Skeletal muscle satellite cell (primary cell): ENCODE measurements around the gene TRIO.

Experiments
- H3K27me3 ChIP-seq: 2 replicates; pipeline ENCODE4 v1.7.0; 2013; ENCODE audit warnings: low read length; ENCODE audit not compliant: control insufficient read depth, insufficient read depth
- H3K36me3 ChIP-seq: 2 replicates; pipeline ENCODE4 v1.7.0; 2013; ENCODE audit warnings: mild to moderate bottlenecking, control low read depth, low read length; ENCODE audit not compliant: insufficient read depth
- H3K4me1 ChIP-seq: 2 replicates; pipeline ENCODE4 v1.7.0; 2013; ENCODE audit warnings: low read length; ENCODE audit not compliant: control insufficient read depth, insufficient read depth
- H3K4me2 ChIP-seq: 2 replicates; pipeline ENCODE4 v1.7.0; 2013; ENCODE audit warnings: mild to moderate bottlenecking, low read length
- H3K4me3 ChIP-seq: 2 replicates; pipeline ENCODE4 v1.7.0; 2013; ENCODE audit warnings: low read length
- H3K9ac ChIP-seq: 2 replicates; pipeline ENCODE4 v1.7.0; 2013; ENCODE audit warnings: mild to moderate bottlenecking, low read depth, low read length, moderate library complexity
- H3K9me3 ChIP-seq: replicated peaks from 2 replicates; pipeline ENCODE4 v1.7.0; 2013; ENCODE audit warnings: mild to moderate bottlenecking, control low read depth, low read length

The TRIO gene

DNA sequence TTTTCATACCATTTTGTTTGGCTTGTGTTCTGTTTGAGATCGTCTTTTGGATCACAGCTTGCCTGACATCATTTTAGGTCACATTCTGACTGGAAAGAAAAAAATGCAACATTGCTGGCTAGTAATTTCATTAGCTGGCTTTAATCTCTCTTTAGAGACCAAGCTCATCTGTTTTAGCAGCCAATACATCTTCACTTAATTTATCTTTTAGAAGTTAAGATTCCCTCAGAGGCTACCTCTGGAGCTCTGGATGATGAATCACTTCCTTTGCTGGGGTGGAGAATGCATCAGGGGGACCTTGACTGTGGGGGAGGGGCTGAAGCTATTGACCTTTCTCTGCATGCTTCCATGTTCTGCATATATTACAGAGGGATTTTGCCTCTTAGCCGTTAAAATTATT, 256.9 kb downstream of the TRIO start:
- Histone ChIP-seq H3K4me2 (peak overlapping the region; percentile 9), H3K4me3 (no peak overlapping the region), H3K4me1 (peaks cover 53% of the 10 kb centered on the region), H3K27me3 (no peaks in the 10 kb centered on the region), H3K9me3 (no peaks in the 10 kb centered on the region), H3K9ac (peak overlapping the region; percentile 61), H3K36me3 (peaks cover 72% of the 10 kb centered on the region)

DNA sequence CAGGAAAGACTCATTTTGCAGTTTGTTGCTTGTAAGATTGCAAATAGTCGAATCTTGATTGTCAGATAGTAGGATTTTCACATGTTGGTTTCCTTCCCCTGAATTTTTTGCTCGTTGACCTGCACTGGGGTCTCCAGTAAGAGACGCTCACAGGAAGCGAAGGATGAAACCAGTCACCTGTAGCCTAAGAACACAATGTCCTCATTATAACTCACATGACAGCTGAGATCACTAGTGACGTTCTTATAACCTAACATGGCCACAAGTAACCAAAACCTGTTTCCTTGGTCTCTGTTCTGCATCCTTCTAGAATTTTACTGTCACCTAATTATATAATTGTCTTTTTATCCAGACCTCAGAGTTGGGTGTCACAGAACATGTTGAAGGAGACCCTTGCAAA, 257.5 kb downstream of the TRIO start:
- no peaks in the 10 kb centered on the region for H3K27me3 ChIP-seq
- no peaks in the 10 kb centered on the region for H3K9me3 ChIP-seq
- peaks cover 58% of the 10 kb centered on the region for H3K4me1 ChIP-seq
- H3K36me3 ChIP-seq = peaks cover 72% of the 10 kb centered on the region
- no peak overlapping the region for H3K4me3 ChIP-seq
- H3K4me2 ChIP-seq = peak overlapping the region; percentile 9
- H3K9ac ChIP-seq = no peak overlapping the region

DNA sequence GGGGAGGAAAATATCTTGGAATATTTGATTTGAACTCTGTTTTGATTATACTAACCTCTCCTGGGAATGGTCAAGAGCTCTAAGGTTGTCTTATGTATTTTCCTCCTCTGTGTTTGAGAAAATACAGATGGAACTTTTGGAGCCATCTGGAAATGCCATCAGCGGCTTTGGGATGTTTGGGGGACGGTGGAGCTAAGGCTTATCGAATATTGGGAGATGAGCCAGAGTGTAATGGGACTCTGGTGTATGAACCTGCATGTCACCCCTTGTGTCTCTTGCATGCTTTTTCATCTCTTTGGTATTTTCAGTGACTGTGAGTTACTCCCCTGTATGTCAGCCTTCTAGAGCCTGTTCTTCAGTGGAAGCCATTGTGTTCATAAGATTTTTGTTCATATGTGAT, 258.5 kb downstream of the TRIO start:
- no peak overlapping the region for H3K4me3 ChIP-seq
- H3K27me3 ChIP-seq = no peaks in the 10 kb centered on the region
- no peak overlapping the region for H3K4me2 ChIP-seq
- H3K9ac ChIP-seq = no peak overlapping the region
- H3K9me3 ChIP-seq = no peaks in the 10 kb centered on the region
- H3K36me3 ChIP-seq = peaks cover 73% of the 10 kb centered on the region
- H3K4me1 ChIP-seq = peaks cover 67% of the 10 kb centered on the region

DNA sequence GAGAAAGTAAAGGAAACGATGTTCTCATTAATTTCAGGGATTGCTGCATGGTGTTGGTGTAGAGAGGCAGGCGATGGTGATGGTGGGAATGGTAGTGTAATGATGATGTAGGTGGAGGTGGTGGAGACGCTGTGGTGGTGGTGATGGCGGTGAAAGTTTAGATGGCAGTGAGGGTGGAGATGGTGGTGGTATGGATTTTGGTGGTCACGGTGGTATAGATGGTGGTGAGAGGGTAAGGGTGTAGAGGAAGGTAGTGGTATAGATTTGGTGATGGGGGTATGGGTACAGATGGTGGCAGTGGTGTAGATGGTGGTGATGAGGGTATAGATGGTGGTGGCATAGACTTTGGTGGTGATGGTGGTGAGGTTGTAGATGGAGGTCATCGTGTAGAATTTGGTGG, 259.3 kb downstream of the TRIO start:
- H3K9me3 ChIP-seq = no peaks in the 10 kb centered on the region
- H3K4me2 ChIP-seq = no peak overlapping the region
- H3K27me3 ChIP-seq = no peaks in the 10 kb centered on the region
- no peak overlapping the region for H3K9ac ChIP-seq
- H3K36me3 ChIP-seq = peaks cover 73% of the 10 kb centered on the region
- no peak overlapping the region for H3K4me3 ChIP-seq
- peaks cover 67% of the 10 kb centered on the region for H3K4me1 ChIP-seq

DNA sequence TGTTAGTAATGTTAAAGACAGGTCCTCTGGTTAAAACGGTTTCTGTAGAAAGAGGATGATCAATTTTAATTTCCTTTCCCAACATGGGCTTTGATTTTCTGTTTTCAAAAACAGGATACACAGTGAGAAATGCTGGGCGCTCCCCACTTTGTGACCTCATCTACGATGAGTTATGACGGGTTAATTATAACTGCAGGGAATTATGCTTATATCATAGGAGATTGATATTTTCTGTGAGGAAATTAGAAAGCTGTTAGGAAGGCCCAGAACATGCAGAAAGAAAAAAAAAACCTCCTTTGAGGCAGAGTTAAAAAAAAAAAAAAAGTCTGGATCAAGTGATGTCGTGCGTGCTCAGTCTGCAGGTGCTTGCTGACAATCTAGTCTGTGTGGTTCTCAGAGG, 261.6 kb downstream of the TRIO start:
- no peak overlapping the region for H3K4me3 ChIP-seq
- H3K36me3 ChIP-seq = peaks cover 65% of the 10 kb centered on the region
- H3K4me2 ChIP-seq = no peak overlapping the region
- H3K9me3 ChIP-seq = no peaks in the 10 kb centered on the region
- no peak overlapping the region for H3K9ac ChIP-seq
- peaks cover 62% of the 10 kb centered on the region for H3K4me1 ChIP-seq
- H3K27me3 ChIP-seq = no peaks in the 10 kb centered on the region

DNA sequence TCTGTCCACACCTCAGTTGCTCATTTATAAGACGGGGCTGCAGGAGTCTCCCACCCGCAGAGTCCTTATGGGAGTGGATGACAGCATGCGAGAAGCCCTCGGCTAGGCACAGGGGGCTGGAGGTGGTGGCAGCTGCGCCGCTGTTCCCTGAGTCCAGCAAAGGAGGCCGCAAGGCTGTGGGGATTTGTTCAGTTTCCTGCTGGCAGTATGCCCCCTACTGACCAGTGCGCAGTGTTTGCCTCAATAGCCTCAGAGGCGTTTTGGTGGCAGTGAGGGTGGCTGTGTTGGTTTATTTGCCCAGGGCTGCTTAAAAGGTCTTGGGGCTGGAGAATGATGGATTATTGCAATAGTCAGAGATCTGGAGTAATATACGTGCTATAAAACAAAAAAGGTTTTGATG, 262.1 kb downstream of the TRIO start:
- H3K4me3 ChIP-seq = no peak overlapping the region
- no peaks in the 10 kb centered on the region for H3K9me3 ChIP-seq
- H3K27me3 ChIP-seq = no peaks in the 10 kb centered on the region
- no peak overlapping the region for H3K9ac ChIP-seq
- peaks cover 57% of the 10 kb centered on the region for H3K4me1 ChIP-seq
- peaks cover 65% of the 10 kb centered on the region for H3K36me3 ChIP-seq
- no peak overlapping the region for H3K4me2 ChIP-seq

DNA sequence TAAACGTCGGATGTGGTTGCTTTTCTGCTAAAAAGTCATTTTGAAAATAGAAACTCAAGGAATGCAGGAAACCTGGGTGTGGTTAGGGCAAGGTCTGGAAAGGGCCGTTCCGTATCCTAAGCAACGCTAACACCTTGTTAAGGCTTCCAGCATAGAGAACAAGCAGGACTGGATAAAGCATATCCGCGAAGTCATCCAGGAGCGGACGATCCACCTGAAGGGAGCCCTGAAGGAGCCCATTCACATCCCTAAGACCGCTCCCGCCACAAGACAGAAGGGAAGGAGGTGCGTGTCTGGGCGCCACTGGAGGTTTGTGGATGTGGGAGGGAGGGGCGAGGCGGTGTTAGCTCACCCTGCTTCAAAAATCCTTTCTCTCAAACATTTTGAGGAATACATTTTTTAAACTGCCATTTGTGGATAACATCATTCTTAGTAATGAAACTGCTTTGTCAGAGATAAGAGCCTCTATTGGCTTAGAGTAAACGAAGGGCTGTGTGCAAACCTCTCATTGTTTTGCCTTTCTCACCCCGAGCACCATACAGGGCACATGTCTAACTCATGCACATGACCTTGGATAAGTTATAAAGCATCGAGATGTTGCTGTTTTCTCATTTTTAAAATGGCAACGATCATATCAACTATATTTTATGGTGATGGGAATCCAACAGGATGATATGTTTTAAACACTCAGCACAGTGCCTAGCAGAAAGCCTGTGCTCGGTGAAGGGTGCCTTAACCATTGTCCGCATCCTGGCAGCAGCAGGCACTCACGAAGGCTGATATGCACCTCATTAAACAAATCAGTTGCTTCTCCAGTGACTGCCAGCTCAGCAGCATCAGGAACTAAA, 262.8 kb downstream of the TRIO start:
- peak overlapping the region; percentile 43 for H3K4me2 ChIP-seq
- H3K4me1 ChIP-seq = peaks cover 51% of the 10 kb centered on the region
- peaks cover 65% of the 10 kb centered on the region for H3K36me3 ChIP-seq

DNA sequence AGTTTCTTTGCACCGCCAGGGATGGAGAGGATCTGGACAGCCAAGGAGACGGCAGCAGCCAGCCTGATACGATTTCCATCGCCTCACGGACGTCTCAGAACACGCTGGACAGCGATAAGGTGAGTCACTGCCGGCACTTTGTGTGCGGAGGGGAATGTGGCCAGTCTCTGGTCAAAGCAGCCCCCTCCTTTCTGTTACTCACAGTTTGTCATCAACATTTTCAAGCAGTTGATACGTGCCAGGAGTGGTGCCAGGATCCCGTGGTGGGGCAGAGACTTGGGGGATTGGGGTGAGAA, 263.4 kb downstream of the TRIO start:
- no peaks in the 10 kb centered on the region for H3K9me3 ChIP-seq
- no peaks in the 10 kb centered on the region for H3K27me3 ChIP-seq
- H3K4me2 ChIP-seq = peak overlapping the region; percentile 43
- H3K36me3 ChIP-seq = peaks cover 65% of the 10 kb centered on the region
- H3K4me1 ChIP-seq = peaks cover 50% of the 10 kb centered on the region
- H3K9ac ChIP-seq = peak overlapping the region; percentile 70
- H3K4me3 ChIP-seq = no peak overlapping the region

More for the DNA sequence above, 262.8 kb downstream of the TRIO start:
- H3K9me3 ChIP-seq = no peaks in the 10 kb centered on the region
- H3K27me3 ChIP-seq = no peaks in the 10 kb centered on the region
- peak overlapping the region; percentile 35 for H3K9ac ChIP-seq
- no peak overlapping the region for H3K4me3 ChIP-seq

DNA sequence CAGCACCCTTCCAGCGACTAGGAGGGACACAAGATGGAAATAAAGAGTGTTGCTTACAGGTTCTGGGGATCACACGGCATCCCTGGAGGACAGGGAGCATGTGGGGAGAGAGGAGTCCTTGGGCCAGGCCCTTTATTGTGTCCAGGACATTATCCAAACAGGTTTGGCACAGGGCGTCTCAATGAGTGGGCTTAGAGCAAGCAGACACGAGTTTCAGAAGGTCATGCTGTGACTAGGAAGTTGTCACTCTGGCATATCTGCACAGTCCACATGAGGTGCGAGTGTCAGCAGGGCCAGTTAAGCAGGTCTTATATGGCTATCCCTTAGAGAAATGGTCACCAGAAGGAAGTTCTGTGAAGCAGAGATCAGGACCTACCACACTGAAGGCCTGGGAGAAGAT, 263.9 kb downstream of the TRIO start:
- no peaks in the 10 kb centered on the region for H3K9me3 ChIP-seq
- H3K27me3 ChIP-seq = no peaks in the 10 kb centered on the region
- H3K4me2 ChIP-seq = peak overlapping the region; percentile 2
- peak overlapping the region; percentile 70 for H3K9ac ChIP-seq
- peaks cover 63% of the 10 kb centered on the region for H3K36me3 ChIP-seq
- peaks cover 48% of the 10 kb centered on the region for H3K4me1 ChIP-seq
- peak overlapping the region; percentile 5 for H3K4me3 ChIP-seq

DNA sequence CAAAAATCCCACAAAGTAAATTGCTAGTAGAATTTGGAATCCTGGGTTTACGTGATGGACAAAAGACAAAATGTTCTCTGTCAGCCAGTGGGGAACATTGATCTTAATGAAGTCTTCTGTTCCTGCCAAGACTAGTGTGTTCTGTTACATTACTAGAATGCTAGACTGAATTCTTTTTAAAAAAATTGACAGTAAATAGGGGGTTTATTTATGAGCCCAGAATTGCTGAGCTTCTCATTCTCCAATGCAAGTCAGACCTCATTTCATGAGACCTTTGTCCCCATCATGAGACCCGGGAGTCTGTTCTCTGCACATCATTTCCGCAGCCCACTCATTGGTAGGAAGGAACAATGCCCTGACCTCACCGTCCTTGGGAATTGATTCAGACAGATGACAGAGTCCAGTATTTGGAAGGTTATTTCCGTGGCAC, 264.6 kb downstream of the TRIO start:
- no peaks in the 10 kb centered on the region for H3K9me3 ChIP-seq
- peak overlapping the region; percentile 70 for H3K9ac ChIP-seq
- no peak overlapping the region for H3K4me2 ChIP-seq
- no peaks in the 10 kb centered on the region for H3K27me3 ChIP-seq
- H3K36me3 ChIP-seq = peaks cover 65% of the 10 kb centered on the region
- H3K4me3 ChIP-seq = no peak overlapping the region
- peaks cover 54% of the 10 kb centered on the region for H3K4me1 ChIP-seq

DNA sequence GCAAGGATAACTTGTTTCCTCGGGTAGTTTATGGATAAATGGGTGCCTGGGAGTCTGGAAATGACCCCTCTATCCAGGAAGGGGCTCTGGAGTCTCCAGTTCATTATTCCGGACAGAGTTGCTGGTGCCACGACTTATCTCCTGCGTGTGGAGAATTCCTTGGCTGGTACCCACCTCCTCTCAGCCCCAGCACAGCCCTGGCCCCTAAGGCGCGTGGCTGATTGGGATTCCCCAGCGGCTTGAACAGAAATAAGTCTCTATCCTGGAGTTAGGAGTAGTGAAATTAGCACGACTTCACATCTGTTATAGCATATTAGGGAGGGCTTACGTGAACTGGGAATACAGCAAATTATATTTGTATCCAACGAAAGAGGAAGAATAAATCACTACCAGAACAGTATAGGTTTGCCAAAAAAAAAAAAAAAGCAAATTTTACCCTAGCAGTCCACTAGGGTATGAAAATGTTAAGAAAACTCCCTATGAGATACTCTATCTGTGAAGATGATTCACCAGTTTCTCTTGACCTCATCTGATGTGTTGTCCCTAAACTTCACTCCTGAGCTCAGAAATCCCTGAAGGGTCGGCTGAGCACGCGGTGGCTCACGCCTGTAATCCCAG, 265.9 kb downstream of the TRIO start:
- Histone ChIP-seq H3K4me3 (no peak overlapping the region), H3K9ac (peak overlapping the region; percentile 70), H3K4me1 (peaks cover 66% of the 10 kb centered on the region), H3K36me3 (peaks cover 72% of the 10 kb centered on the region), H3K27me3 (no peaks in the 10 kb centered on the region), H3K9me3 (no peaks in the 10 kb centered on the region), H3K4me2 (no peak overlapping the region)

DNA sequence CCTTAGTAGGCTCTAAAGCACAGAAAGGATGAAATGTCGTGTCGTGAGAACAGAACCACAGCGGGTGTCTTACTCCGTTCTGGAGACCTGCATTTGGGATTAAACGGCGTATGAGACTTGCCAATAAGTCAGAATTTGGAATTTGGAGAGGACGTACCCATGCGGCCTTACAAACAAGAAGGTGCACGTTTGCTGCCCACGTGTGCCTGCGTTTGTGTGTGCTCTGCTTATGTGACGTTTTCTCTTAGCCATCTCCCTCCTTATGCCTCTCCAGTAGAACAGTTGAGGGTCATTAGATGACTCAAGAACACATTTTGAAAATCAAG, 266.9 kb downstream of the TRIO start:
- no peak overlapping the region for H3K9ac ChIP-seq
- no peak overlapping the region for H3K4me3 ChIP-seq
- H3K9me3 ChIP-seq = no peaks in the 10 kb centered on the region
- H3K36me3 ChIP-seq = peaks cover 76% of the 10 kb centered on the region
- no peaks in the 10 kb centered on the region for H3K27me3 ChIP-seq
- peaks cover 67% of the 10 kb centered on the region for H3K4me1 ChIP-seq
- H3K4me2 ChIP-seq = no peak overlapping the region
